Upper lobe of left lung (tissue), 4 donors: ENCODE results near the gene C2orf76.

ENCODE experiments used
- POLR2A ChIP-seq, 4 donors: fragments of 450-650 bp; IDR thresholded peaks; one replicate each; pipeline ENCODE4 v1.5.1; 2016 to 2017; ENCODE audit warnings: antibody characterized with exemption in 4 of 4, mild to moderate bottlenecking in 2 of 4
- TF ChIP-seq, protein P1 (sequence below), 6 experiments: fragments of 450-650 bp in 4 of 6; fragments of 200-600 bp in 2 of 6; sonication (generic) in 2 of 6; IDR thresholded peaks; one replicate each; pipeline ENCODE4 v1.5.1; 2016 to 2019; ENCODE audit warnings: antibody characterized with exemption in 6 of 6

- TF ChIP-seq POLR2A (IDR thresholded peaks at IDR 0.05) = no peak
- TF ChIP-seq, protein P1, sequence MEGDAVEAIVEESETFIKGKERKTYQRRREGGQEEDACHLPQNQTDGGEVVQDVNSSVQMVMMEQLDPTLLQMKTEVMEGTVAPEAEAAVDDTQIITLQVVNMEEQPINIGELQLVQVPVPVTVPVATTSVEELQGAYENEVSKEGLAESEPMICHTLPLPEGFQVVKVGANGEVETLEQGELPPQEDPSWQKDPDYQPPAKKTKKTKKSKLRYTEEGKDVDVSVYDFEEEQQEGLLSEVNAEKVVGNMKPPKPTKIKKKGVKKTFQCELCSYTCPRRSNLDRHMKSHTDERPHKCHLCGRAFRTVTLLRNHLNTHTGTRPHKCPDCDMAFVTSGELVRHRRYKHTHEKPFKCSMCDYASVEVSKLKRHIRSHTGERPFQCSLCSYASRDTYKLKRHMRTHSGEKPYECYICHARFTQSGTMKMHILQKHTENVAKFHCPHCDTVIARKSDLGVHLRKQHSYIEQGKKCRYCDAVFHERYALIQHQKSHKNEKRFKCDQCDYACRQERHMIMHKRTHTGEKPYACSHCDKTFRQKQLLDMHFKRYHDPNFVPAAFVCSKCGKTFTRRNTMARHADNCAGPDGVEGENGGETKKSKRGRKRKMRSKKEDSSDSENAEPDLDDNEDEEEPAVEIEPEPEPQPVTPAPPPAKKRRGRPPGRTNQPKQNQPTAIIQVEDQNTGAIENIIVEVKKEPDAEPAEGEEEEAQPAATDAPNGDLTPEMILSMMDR (IDR thresholded peaks at IDR 0.05) = no peak
These were observed 28.9 kb downstream of the C2orf76 start for GRCh38 chr2:119337749-119338148.
